ENCODE results near the gene RNASET2.
"Not testable (repeated sequence)": the region's sequence is repeated elsewhere in the genome, so short reads cannot be mapped to it uniquely, and the experiment has no call there.

RNASET2 gene

DNA sequence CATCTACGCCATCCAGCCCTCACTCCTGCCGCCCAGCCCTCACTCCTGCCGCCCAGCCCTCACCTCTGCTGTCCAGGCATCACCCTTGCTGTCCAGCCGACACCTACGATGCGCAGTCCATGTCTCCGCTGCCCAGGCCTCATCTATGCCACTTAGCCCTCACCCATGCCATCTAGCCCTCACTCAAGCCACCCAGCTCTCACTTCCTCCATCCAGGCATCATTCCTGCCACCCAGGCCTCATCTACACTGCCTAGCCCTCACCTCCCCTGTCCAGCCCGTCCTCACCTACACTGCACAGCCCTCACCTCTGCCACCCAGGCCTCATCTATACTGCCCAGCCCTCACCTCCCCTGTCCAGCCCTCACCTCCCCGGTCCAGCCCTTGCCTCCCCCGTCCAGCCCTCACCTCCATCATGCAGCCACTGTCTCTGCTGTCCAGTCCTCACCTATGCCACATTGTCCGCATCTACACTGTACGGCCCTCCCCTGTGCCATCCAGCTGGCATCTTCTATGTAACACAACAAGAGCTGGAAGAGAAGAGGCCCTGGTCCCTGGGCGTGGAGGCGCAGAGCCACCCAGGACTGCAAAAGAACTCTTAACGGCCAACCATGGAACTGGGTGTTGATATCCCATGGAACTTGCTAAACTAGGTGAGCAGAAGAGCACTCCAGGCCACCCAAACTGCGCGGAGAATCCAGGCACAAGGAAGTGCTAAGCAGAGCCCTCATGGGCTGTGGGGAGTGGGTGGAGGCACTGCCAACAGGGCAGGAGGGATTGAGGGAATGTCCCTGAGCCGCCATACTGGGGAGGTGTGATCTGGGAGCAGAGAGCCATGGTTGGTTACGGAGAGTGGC is 31.0 kb downstream of the RNASET2 start:
- no peak for DNase-seq

DNA sequence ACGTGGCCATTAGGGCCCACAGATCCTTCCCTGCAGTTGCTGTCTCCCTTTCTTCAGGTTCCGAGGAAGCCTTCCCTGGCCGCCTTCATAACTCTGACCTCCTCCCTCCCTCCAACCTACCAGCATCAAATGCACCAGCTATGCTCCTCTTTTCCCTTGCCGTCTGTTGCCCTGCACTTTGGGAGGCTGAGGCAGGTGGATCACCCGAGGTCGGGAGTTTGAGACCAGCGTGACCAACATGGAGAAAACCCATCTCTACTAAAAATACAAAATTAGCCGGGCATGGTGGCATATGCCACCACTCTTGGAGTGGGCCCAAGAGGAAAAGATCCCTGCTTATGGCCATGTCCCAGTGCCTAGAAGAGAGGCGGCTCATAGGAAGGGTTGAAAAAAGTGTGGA is 31.8 kb downstream of the RNASET2 start:
- no peak for DNase-seq

DNA sequence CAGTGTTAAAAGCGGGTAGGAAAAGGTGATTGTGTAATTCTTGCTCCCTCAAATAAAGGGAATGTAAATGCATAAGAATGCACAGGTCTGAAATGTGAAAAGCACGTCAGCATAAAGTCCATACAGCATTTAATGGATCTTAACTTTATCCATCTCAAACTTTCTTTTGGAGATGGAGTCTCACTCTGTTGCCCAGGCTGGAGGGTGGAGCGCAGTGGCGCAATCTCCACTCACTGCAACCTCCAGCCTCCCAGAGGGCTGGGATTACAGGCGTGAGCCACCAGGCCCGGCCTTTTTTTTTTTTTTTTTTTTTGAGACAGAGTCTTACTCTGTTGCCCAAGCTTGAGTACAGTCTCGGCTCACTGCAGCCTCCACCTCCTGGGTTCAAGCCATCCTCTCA is 33.4 kb downstream of the RNASET2 start:
- no peak for DNase-seq

DNA sequence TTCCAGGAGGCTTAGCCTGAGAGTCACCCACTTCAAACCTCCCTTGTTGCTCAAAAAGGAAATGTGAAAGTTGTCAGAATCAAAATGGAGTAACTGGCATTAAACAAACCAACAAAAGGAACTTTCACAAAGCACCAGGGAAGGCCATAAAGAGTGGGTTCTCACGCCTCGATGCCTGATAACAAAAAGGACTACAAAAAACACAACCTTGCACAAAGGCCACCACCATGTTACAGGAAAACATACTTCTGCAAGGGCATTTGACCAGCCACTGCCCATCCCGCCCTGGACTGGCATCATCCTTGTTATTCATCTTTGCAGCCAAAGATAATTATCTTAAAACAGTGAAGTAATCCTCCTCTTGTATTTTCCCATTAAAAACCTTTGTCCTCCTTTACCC is 34.8 kb downstream of the RNASET2 start:
- no peak for DNase-seq

DNA sequence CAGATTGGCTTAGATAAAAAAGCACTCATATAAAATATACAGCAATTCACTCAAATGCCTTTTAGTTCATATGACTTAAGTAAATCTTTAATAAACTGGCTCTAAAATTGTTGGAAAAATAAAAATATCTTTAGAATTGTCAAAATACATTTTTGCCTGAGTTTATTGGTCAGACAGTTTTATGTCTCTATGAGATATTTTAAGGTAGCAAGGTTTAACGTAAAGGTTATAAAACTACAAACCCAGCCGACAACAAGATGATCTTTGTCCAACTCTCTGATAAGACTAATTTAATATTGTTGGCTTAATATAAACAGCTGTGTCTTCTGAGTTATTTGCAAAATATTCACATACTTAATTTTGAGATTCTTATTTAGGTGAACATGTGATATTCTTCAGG is 39.5 kb downstream of the RNASET2 start:
- DNase-seq = no peak

DNA sequence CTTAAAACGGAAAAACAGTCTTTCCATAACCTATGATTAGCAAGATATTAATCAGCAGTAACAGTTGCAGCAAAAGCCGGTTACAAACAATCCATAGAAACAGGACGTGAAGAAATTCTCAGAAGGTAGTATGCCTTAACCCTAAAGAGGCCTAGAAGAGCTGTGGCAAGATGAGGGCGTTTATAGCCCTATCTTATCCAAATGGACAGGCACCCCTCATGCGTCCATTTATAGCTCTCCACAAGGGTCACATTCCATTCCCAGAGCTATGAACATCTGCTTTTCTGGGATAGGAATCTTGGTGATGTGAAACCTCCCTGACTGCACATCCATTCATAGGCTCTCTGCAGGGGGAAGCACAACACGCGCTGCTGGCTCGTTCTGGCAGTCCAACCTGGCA is 40.9 kb downstream of the RNASET2 start:
- DNase-seq = not testable (repeated sequence)

DNA sequence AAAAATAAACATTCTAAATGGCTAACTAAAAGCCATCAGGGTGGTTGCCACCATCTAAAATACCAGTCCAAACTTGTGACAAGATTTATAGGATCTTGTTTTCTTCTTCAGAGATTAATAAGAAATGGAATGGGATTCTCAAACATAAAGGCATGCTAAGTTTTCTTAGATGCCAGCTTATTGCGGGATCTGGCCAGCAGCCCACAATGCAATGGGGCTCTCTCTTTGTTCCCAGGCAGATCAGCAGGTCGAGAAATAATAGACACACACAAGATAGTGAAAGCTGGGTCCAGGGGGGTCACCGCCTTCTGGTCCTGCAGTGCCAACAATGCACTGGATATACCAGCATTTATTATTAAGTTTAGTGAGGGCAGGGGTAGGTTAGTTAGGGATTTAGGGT is 41.4 kb downstream of the RNASET2 start:
- DNase-seq = not testable (repeated sequence)

DNA sequence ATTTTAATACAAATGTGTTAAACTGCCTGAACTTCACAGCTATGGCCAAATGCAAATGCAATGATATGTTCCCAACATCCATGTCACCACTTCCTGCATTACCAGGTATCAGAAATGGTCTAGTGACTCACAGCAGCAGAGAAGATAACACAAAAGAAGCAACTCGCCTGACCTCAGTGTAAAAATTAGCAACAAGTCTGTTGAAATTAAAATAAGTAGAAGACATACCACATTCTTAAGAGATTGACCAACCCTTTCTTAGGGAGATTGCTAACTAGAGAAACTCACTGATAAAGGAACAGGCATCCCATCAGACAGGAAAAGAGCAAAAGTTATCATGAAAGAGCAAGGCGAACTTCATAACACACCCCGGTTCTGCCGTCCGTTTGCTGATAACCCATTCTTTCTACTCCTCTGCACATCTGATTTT is 45.1 kb downstream of the RNASET2 start:
- no peak for DNase-seq

DNA sequence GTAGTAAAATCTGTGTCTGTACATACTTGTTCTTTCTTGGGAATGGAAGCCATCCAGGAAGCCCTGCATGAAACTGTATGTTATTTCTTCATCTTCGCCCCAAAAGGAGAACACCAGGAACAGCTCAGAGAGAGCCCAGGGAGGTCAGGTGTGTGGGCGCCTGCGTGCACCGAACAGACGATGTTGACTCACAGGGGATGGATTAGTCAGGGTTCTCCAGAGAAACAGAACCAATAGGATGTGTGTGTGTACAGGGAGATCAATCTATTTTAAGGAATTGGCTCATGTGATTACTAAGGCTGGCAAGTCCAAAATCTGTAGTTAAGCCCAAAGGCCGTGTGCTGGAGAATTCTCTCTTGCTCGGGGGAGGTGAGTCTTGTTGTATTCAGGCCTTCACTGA is 45.7 kb downstream of the RNASET2 start:
- DNase-seq = no peak

DNA sequence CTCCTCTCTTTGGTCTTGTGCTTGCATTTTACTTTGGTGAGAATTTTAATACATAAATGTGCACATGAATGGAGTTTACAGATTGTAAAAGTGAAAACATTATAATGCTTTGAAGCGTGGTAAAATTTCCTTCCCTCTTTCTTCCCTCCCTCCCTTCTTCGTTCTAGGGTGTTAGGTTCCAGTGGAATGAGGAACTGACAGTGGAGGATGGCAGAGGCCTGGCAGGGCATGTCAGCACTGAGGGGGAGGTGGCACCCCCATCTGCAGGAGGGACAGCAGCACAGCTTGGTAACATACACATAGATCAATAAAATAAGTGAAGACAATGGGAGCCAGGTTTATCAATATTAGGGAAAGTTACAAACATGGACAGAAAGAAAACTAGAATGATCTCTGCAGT is 47.5 kb downstream of the RNASET2 start:
- DNase-seq = no peak

DNA sequence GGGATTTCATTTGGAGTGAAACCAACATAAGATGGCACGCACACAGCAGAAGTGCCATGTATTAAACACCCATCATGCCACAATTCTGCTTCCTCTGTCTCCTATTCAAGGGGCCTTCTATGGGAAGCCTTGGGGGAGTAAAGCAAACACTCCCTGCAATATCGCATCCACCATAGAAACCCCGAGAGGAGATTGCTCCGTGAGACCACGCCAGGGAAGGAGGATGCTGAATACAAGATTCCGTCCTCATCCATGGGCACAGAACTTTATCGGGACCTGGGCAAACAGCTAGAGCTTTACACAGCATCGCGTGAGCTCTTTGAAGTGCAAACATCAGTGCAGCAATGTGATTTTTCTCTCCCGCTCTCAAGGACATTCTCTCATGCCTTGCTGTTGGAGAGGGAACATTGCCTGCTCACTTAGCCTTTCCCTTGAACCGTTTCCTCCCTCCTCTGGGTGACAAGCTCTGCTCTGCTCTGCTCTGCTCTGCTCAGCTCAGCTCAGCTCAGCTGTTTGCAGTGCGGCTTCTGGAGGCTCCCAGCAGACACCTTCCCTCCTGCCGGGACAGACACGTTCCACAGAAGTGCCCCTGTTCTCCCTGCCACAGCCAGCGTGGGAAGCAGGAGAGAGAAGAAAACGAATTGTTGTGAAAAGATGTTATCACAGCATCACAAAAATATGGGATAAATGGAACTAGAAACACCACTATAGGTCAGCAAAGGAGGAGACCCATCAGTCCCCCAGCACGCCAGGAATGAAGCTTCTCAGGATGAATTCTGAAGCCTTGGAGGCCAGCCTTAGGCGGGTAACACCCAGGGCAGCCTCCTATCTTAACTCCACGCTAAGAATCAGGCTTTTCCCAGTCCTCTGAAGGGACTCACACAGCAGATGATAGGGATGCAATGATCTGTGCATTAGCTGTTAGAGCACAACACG is 48.2 kb downstream of the RNASET2 start:
- no peak for DNase-seq

DNA sequence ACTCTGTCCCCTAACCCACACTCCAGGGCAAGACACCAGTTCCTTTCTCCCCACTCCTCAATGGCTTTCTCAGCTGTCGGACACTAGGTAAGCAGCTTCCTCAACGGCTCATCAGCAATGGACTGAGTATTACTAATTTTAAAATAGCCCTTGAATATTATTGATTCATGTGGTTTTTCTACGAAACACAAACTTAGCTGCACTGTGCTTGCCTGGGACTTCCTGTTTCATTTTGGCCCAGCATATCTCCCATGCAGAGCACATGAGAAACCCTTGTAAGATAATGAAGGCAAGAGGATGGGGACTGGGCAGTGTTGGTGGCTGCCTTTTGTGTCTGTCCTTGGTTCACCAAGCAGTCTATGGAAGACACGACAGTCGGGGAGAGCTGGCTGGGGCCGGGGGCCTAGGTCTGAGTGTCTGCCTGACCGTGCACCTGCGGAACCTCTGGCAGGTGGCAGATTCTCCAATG is 48.9 kb downstream of the RNASET2 start:
- no peak for DNase-seq

DNA sequence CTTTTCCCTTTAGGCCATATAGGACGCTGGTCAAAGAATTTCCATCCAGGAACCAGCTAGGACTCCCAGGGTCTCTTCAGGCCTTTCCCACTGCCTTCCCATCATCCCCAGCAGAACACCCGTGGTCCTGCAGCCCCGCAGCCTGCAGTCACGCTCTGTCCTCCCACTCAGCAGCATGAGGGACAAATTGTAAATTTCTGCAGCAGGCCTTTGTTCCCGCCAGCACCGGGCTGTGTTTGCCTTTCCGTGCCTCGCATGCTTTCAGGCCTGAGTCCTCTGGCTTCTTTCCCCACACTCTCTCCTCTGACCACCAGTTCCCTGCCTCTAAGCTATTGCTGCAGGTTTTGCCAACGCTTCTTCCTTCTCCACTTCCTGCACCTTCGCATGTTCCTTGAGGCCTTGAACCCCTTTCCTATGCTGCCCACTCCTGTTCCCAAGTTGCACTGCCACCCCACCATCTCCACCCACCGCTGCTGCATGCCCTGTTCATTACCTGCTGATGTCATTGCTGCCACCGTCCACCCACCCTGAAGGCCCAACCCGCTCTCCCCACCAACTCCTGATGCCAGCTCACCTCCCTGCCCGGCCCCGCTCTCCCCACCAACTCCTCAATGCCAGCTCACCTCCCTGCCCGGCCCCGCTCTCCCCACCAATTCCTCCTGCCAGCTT is 49.8 kb downstream of the RNASET2 start:
- DNase-seq = no peak

DNA sequence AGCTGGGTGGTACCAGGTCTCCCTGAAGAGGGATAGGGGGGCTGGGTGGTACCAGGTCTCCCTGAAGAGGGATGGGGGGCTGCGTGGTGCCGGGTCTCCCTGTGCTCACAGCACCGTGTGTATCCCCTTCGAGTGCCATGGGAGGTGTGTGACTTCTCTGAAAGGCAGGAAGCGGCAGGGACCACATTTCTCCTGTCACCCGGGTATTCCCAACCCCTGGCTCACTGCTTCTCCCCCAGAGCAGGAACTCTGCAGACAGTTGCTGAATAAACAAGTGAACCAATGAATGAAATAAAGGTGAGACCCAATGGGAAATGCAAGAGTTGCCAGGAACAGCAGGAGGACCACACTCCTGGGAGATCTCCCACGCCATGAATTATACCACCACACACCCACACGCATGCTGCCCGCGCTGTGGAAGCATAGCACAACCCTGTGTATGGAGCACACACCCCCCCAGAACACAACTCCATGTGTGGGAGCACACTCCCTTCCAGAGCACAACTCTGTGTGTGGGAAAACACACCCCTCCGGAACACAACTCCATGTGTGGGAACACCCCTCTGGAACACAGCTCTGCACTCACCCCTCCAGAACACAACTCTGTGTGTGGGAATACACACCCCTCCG is 50.7 kb downstream of the RNASET2 start:
- no peak for DNase-seq

DNA sequence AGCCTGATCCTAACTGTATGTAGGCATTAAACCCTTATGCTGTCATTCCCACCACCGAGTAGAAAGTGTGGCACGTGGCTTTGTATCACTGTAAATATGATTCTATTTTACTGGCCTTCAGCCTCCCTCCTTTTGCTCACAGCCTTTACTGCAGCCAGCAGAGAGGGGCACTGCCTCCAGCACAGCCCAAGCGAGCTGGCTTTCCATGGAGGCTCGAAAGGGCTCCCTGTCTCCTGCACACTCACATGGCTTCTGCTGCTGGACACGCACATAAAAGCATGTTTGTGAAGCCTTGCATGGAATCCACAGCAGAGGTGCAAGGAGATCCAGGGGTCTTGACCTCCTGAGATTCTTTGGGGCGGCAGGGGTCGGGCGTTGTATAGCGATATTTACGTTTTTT is 51.3 kb downstream of the RNASET2 start:
- DNase-seq = no peak

DNA sequence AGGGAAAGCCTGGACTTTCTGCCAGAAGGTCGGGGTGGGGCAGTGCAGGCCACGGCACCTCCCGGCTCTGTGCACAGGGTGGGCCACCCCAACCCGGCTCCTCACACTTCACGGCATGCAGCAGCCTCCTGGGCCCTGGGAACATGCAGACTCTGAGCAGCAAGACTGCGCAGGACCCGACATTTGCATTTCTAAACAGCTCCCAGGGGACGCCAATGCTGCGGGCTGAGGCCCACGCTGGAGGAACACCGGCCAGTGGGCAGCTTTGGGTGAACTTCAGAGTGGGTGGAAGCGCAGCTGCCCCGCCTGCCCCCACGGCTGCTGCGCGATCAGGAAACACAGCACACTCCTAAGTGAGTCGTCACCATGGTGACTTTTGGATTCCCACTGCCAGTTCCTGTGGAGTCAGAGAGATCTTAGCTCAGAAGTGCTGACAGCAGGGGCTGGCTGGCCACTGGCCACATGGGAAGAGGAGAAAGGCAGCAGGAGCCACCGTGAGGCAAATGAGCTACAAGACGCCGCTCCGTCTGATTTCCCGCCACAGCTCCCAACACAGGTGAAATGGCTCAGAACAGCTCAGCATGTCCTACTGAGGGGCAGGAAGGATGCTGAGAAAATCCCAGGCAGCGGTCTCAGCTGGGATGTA is 52.1 kb downstream of the RNASET2 start:
- no peak for DNase-seq

DNA sequence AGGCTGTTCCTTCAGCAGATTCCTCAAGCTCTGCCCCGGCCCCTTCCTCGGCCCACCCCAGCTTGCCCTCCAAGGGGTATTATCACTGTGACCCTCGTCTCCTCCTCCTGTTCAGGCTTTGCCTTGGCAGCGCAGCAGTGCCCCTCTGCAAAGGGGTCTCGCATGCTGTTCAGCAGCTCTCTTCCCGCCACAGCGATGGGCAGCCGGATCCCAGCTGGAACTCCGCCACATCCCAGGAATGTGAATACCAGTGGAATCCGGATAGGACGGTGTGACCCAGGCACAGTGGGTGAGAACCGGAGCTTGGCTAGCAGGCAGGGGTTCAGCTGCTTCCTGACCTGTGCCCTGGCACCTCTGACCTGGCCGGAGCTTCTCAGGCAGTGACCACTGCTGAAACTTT is 52.9 kb downstream of the RNASET2 start:
- no peak for DNase-seq

DNA sequence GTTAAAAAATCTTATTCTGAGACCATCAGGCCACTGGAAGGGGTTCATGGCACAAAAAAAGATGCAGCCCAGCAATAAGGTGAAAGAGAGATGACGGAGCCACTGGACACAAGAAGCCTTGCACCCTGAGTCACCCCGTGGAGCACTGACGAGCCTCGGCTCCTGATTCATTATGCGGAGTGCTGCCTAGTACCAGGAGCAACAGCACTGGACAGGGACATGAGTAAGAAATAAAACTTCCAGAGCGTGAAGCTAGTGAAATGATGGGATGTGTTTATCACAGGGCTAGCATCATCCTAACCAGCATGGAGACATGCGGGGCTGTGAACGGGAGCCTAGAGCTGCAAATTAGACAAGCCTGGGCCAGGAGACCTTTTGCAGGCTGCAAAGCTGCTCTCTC is 53.3 kb downstream of the RNASET2 start:
- no peak for DNase-seq

DNA sequence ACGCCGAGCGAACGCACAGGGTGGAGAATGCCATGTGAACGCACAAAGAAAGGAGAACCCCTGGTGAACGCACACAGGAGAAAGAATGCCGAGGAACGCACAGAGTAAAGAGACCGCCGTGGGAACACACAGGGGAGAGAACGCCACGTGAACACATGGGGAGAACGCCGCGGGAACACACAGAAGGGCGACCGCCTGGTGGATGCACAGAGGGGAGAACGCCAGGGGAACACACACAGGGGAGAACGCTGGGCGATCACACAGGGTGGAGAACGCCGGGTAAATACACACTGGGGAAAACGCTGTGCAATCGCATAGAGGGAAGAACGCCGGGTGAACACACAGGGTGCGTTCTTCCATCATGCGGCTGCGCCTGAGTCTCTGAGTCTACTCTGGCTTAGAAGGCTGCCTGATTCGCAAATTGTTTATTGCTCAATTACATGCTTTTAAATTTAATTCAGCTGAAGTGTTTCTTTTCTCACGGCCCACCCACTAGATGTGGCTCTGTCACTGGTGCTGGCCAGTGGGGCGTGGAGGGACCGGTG is 54.1 kb downstream of the RNASET2 start:
- no peak for DNase-seq

DNA sequence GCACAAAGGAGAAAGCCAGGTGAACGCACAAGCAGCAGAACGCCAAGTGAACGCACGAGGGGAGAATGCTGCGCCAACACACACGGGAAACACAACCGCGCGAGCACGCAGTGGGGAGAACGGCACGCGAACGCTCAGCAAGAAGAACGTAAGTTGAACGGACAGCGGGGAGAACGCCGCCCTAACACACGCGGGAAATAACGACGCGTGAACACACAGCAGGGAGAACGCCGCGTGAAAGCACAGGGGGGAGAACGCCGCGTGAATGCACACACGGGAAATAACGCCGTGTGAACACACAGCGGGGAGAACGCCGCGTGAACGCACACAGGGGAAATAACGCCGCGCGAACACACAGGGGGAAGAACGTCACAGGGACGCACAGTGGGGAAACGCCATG is 54.7 kb downstream of the RNASET2 start:
- no peak for DNase-seq

DNA sequence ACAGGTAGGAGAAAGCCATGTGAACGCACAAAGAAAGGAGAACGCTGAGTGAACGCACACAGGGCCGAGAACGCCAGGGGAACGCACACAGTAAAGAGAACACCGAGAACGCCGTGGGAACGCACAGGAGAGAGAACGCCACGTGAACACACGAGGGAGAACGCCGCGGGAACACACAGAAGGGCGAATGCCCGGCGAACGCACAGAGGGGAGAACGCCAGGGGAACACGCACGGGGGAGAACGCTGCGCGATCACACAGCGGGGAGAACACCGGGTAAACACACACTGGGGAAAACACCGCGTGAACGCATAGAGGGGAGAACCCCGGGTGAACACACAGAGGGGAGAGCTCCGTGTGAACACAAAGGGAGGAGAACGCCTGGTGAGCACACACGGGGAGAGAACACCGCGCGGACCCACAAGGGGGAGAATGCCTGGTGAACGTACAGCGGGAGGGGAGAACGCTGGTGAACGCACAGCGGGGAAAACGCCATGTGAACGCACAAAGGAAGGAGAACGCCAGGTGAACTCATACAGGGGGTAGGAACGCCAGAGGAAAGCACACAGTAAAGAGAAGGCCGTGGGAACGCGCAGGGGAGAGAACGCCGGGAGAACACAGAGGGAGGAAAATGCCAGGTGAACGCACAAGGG is 55.3 kb downstream of the RNASET2 start:
- DNase-seq = no peak
